A549 (cell line): ENCODE results near the gene POMT1. TPM values are rescaled to one million over a fixed set of nuclear protein-coding genes. Genes with fewer than 3 reads are reported as not detected.

Source experiments
- ATAC-seq, 2 experiments: fragments of 200-7000 bp in 1 of 2; fragments of >200 bp in 1 of 2; cut with Nextera tagmentation in 1 of 2; cut with Tn5 transposase in 1 of 2; 3 replicates each; pipeline versions ENCODE4 v1.8.0 to v1.9.1; 2018 to 2020; ENCODE audit warnings: mild to moderate bottlenecking in 1 of 2, moderate library complexity in 1 of 2
- CTCF ChIA-PET: fragments of 300-600 bp; sonication (Branson Sonifier 250); formaldehyde crosslinking; extraction: SDS; loops from one replicate; lab custom pipeline; 2021; ENCODE audit warnings: antibody characterized with exemption, inconsistent platforms; lab: Yijun Ruan, JAX
- POLR2A ChIA-PET: fragments of 350-600 bp; formaldehyde crosslinking; extraction: SDS; loops from one replicate; lab custom pipeline; 2021; ENCODE audit warnings: antibody characterized with exemption, inconsistent platforms; lab: Yijun Ruan, JAX
- DNase-seq, 2 experiments: peaks; one replicate each; pipeline versions ENCODE4 v3.0.0 to v3.0.0-alpha.2; 2011 to 2016; ENCODE audit warnings: low read depth in 1 of 2, low spot score in 1 of 2
- FAIRE-seq: peaks from 2 replicates; lab custom pipeline; 2011; peaks lifted over from hg19 to GRCh38; lab: Jason Lieb, UNC
- H3K27ac ChIP-seq, 2 experiments: fragments of >200 bp; sonication (Bioruptor Twin); formaldehyde crosslinking; 3 replicates each; pipeline ENCODE4 v1.5.1; 2016 to 2017
- H3K4me1 ChIP-seq: fragments of >200 bp; sonication (Bioruptor Twin); formaldehyde crosslinking; 3 replicates; pipeline ENCODE4 v1.6.1; 2016
- H3K4me2 ChIP-seq: fragments of >200 bp; sonication (Bioruptor Twin); formaldehyde crosslinking; 3 replicates; pipeline ENCODE4 v1.6.1; 2016
- H3K4me3 ChIP-seq: fragments of >200 bp; sonication (Bioruptor Twin); formaldehyde crosslinking; 3 replicates; pipeline ENCODE4 v1.5.1; 2016
- H3K9me3 ChIP-seq: fragments of >200 bp; sonication (Bioruptor Twin); formaldehyde crosslinking; 3 replicates; pipeline ENCODE4 v1.6.1; 2016
- CBX8 ChIP-seq: fragments of 200-600 bp; sonication (generic); IDR thresholded peaks from 2 replicates; pipeline ENCODE4 v1.6.1; 2016
- ESRRA ChIP-seq: fragments of 150-350 bp; IDR thresholded peaks from 2 replicates; pipeline ENCODE4 v1.6.1; 2014; ENCODE audit warnings: mild to moderate bottlenecking, low read length, borderline replicate concordance
- FOSB ChIP-seq: fragments of 250-450 bp; sonication (Bioruptor Pico); IDR thresholded peaks from 2 replicates; pipeline ENCODE4 v1.5.0; 2020; ENCODE audit warnings: mild to moderate bottlenecking, moderate library complexity
- HEYL ChIP-seq: fragments of 250-450 bp; sonication (Bioruptor Pico); IDR thresholded peaks from 2 replicates; pipeline ENCODE4 v1.8.0; 2021; ENCODE audit warnings: mild to moderate bottlenecking, moderate library complexity
- JUNB ChIP-seq: fragments of >200 bp; sonication (Bioruptor Twin); formaldehyde crosslinking; IDR thresholded peaks from 2 replicates; pipeline ENCODE4 v1.6.1; 2016
- MAFK ChIP-seq: fragments of 450-650 bp; IDR thresholded peaks from 2 replicates; pipeline ENCODE4 v1.6.1; 2014; ENCODE audit not compliant: partially characterized antibody
- MAZ ChIP-seq: fragments of 150-350 bp; IDR thresholded peaks from 2 replicates; pipeline ENCODE4 v1.6.1; 2014; ENCODE audit warnings: antibody characterized with exemption, low read depth, low read length, borderline replicate concordance
- NFE2L2 ChIP-seq: fragments of 150-350 bp; conservative IDR thresholded peaks from 2 replicates; pipeline ENCODE4 v1.6.1; 2014; ENCODE audit warnings: low read length
- NPAS2 ChIP-seq: fragments of 250-450 bp; sonication (Bioruptor Pico); IDR thresholded peaks from 2 replicates; pipeline ENCODE4 v1.8.0; 2022; ENCODE audit warnings: mild to moderate bottlenecking, moderate library complexity, borderline replicate concordance
- POLR2A ChIP-seq: IDR thresholded peaks from 2 replicates; pipeline ENCODE4 v1.6.1; 2012; ENCODE audit warnings: mild to moderate bottlenecking, low read length
- POLR2AphosphoS2 ChIP-seq: conservative IDR thresholded peaks from 2 replicates; pipeline ENCODE4 v1.6.1; 2012; ENCODE audit warnings: low read length, improper control_type of control experiment, inconsistent platforms
- SMC3 ChIP-seq: fragments of >200 bp; sonication (Bioruptor Twin); formaldehyde crosslinking; IDR thresholded peaks from 3 replicates; pipeline ENCODE4 v1.6.1; 2018; ENCODE audit warnings: inconsistent platforms
- SREBF2 ChIP-seq: fragments of 450-650 bp; IDR thresholded peaks from 2 replicates; pipeline ENCODE4 v1.6.1; 2014; ENCODE audit warnings: mild to moderate bottlenecking, moderate library complexity
- WGBS: methylation state at CpG from one replicate; pipeline ENCODE4 v1.1.6; 2017; ENCODE audit errors: missing lambda C conversion rate; 5-methylcytosine and 5-hydroxymethylcytosine counted together
- polyA plus RNA-seq, 4 experiments: library from polyadenylated mRNA; depleted of rRNA in 3 of 4; stranded (reverse); fragments of >200 nt; fragmentation: RNase III in 1 of 4; extraction: RNeasy Plus Mini Kit Qiagen cat#74134 plus additional on column Dnase treatment in 1 of 4; gene quantifications; 2 replicates in 3 of 4; 3 replicates in 1 of 4; pipeline ENCODE4 v1.2.3, GENCODE V29; 2011 to 2017
- TF ChIP-seq, protein P1 (sequence below): fragments of >200 bp; sonication (Bioruptor Twin); formaldehyde crosslinking; IDR thresholded peaks from 3 replicates; pipeline ENCODE4 v1.6.1; 2016
- TF ChIP-seq, protein P2 (sequence below): fragments of 250-450 bp; sonication (Bioruptor Pico); IDR thresholded peaks from 2 replicates; pipeline ENCODE4 v1.5.0; 2021; ENCODE audit warnings: mild to moderate bottlenecking, moderate library complexity, borderline replicate concordance
- TF ChIP-seq, protein P3 (sequence below): fragments of 250-450 bp; sonication (Bioruptor Pico); IDR thresholded peaks from 2 replicates; pipeline ENCODE4 v1.5.0; 2020; ENCODE audit warnings: low read depth, mild to moderate bottlenecking, moderate library complexity
- TF ChIP-seq, protein P4 (sequence below): IDR thresholded peaks from 2 replicates; pipeline ENCODE4 v1.6.1; 2012
- TF ChIP-seq, protein P5 (sequence below): fragments of 450-650 bp; IDR thresholded peaks from 2 replicates; pipeline ENCODE4 v1.6.1; 2014; ENCODE audit warnings: antibody characterized with exemption

The POMT1 gene
- polyA plus RNA-seq, 2 of the 4 experiments (the other 2 are of a cell fraction) = 16.5 to 17.7 TPM

DNA sequence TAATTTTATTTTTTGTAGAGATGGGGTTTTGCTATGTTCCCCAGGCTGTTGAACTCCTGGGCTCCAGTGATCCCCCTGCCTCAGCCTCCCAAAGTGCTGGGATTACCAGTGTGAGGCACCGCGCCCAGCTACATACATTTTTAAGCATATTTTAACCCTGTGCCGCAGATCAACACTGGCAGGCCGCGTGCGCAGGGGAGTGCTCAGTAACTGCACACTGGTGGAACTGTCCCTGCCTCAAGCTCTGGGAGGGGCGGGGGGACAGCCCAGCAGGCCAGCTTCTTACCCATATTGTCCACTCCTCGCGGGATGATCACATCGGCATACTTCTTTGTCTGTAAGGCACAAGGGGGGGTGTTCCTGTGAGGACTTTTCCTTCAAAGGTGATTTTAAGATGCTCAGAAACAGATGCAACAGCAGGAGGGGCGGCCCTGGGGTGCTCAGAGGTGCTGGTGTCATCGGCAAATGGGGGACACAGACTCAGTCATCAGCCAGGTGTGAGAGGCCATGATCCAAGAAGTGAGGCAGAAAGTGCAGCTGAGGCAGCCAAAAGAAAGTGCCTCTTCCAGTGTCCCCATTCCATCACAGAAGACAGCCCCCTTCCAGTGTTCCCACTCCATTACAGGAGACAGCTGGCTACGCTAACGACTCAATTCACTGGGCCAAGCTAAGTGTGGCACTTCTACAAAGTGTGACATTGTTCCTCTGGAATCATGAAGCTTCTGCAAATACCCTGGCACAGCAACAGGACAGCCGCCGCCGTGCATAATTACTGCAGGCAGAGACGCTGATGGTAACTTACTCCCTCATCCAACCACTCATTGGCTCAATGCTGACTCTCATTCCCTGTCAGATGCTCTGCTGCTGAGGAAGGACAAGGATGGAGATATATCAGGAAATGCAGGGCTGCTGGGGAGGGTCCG, 23.2 kb downstream of the POMT1 start:
- ATAC-seq = no peak

DNA sequence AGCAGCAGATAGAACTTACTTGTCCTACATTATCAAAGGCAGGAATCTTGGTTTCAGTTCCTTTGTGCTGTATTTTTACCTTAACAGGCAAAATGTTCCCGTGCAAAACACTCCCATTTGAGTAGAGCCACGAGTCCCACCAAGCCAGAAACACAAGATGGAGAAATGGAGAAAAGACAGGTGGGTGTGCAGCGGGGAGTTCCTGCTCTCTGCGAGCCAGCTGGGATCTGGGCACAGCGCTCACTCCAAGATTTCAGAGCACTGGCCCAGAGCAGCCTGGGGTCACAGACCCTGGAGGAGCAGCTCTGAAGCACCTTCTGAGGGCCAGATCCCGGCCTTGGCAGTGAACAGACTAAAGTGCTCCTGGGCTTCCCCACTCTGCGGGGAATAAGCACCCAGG, 25.5 kb downstream of the POMT1 start:
- TF ChIP-seq, protein P1, sequence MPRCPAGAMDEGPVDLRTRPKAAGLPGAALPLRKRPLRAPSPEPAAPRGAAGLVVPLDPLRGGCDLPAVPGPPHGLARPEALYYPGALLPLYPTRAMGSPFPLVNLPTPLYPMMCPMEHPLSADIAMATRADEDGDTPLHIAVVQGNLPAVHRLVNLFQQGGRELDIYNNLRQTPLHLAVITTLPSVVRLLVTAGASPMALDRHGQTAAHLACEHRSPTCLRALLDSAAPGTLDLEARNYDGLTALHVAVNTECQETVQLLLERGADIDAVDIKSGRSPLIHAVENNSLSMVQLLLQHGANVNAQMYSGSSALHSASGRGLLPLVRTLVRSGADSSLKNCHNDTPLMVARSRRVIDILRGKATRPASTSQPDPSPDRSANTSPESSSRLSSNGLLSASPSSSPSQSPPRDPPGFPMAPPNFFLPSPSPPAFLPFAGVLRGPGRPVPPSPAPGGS = no peak
- TF ChIP-seq, protein P2, sequence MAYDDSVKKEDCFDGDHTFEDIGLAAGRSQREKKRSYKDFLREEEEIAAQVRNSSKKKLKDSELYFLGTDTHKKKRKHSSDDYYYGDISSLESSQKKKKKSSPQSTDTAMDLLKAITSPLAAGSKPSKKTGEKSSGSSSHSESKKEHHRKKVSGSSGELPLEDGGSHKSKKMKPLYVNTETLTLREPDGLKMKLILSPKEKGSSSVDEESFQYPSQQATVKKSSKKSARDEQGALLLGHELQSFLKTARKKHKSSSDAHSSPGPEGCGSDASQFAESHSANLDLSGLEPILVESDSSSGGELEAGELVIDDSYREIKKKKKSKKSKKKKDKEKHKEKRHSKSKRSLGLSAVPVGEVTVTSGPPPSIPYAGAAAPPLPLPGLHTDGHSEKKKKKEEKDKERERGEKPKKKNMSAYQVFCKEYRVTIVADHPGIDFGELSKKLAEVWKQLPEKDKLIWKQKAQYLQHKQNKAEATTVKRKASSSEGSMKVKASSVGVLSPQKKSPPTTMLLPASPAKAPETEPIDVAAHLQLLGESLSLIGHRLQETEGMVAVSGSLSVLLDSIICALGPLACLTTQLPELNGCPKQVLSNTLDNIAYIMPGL (CRISPR knock-in tag) = no peak
- TF ChIP-seq HEYL (CRISPR knock-in tag) (no peak), SMC3 (no peak)
- TF ChIP-seq, protein P3, sequence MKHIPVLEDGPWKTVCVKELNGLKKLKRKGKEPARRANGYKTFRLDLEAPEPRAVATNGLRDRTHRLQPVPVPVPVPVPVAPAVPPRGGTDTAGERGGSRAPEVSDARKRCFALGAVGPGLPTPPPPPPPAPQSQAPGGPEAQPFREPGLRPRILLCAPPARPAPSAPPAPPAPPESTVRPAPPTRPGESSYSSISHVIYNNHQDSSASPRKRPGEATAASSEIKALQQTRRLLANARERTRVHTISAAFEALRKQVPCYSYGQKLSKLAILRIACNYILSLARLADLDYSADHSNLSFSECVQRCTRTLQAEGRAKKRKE (CRISPR knock-in tag) = no peak
- TF ChIP-seq, protein P4, sequence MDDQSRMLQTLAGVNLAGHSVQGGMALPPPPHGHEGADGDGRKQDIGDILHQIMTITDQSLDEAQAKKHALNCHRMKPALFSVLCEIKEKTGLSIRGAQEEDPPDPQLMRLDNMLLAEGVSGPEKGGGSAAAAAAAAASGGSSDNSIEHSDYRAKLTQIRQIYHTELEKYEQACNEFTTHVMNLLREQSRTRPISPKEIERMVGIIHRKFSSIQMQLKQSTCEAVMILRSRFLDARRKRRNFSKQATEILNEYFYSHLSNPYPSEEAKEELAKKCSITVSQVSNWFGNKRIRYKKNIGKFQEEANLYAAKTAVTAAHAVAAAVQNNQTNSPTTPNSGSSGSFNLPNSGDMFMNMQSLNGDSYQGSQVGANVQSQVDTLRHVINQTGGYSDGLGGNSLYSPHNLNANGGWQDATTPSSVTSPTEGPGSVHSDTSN = no peak
- Histone ChIP-seq H3K4me1 (peaks cover 11% of the 10 kb centered on the region), H3K27ac (no peak overlapping the region), H3K4me3 (no peak overlapping the region), H3K9me3 (no peaks in the 10 kb centered on the region), H3K4me2 (no peak overlapping the region)
- ChIA-PET POLR2A (no interaction called here), CTCF (no interaction called here)
- DNase-seq (no peak), ATAC-seq (no peak), FAIRE-seq (no peak)
- WGBS = 92% methylated on average over 7 of the region's 7 CpGs

More for the DNA sequence above, 23.2 kb downstream of the POMT1 start:
- WGBS = 90% methylated on average over 19 of the region's 19 CpGs
- no peak overlapping the region for H3K4me3 ChIP-seq
- CTCF ChIA-PET = interaction anchor here (0.5 to 2.1 kb wide), 5 partner anchors 10 to 214 kb away, joined by 3 to 5 read pairs (median 3); partner anchors contain the start of gene RAPGEF1
- H3K4me2 ChIP-seq = no peak overlapping the region
- H3K27ac ChIP-seq = no peak overlapping the region
- no peaks in the 10 kb centered on the region for H3K9me3 ChIP-seq
- TF ChIP-seq POLR2A = no peak
- no peak for TF ChIP-seq POLR2AphosphoS2
- no peak for TF ChIP-seq MAZ
- DNase-seq (no peak), FAIRE-seq (no peak)
- H3K4me1 ChIP-seq = peaks cover 7% of the 10 kb centered on the region
- POLR2A ChIA-PET = no interaction called here

DNA sequence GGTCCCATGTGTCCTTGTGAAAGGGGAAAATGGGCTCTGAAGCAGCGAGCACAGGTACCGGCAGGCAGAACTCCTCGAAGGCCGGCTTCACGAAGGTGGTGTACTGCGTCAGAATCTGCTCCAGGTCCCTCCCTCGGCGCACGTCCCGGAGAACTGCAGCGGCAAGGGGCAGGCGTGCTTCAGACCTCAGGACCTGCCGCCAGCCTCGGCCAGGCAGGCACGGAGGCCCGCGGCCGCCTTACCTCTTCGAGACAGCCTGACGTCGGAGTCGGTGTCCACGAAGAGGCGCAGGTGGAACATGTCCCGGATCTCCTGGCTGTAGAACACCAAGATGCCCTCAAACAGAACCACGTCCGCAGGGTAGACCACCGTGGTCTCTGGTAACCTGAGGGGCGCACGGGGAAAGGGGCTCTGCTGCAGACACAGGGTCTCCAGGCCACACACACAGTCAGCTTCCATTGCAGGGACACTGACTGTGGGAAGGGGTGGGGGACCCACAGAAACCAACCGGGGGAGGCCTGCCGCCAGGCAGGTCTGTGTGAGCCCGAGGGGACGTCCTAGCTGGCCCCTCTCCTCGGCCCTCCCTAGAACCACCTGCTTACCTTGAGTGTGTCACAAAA, 26.3 kb downstream of the POMT1 start:
- no peak for ATAC-seq

More for the DNA sequence above, 26.3 kb downstream of the POMT1 start:
- H3K4me3 ChIP-seq = no peak overlapping the region
- ChIA-PET CTCF (interaction anchor here (0.6 kb wide), 1 partner anchor 90 kb away, joined by 3 read pairs; no protein-coding TSS in a partner anchor), POLR2A (no interaction called here)
- DNase-seq = no peak
- no peak overlapping the region for H3K4me2 ChIP-seq
- FAIRE-seq = no peak
- WGBS = 95% methylated on average over 24 of the region's 35 CpGs
- TF ChIP-seq MAZ (no peak), SREBF2 (no peak), CBX8 (no peak), JUNB (no peak), NPAS2 (CRISPR knock-in tag) (no peak), MAFK (no peak), NFE2L2 (no peak), FOSB (CRISPR knock-in tag) (no peak), ESRRA (no peak)
- TF ChIP-seq, protein P5, sequence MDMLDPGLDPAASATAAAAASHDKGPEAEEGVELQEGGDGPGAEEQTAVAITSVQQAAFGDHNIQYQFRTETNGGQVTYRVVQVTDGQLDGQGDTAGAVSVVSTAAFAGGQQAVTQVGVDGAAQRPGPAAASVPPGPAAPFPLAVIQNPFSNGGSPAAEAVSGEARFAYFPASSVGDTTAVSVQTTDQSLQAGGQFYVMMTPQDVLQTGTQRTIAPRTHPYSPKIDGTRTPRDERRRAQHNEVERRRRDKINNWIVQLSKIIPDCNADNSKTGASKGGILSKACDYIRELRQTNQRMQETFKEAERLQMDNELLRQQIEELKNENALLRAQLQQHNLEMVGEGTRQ = no peak
- H3K4me1 ChIP-seq = peaks cover 11% of the 10 kb centered on the region
- no peak overlapping the region for H3K27ac ChIP-seq
- H3K9me3 ChIP-seq = no peaks in the 10 kb centered on the region
